Activated CD4-positive, alpha-beta memory T cell treated with anti-CD3 and anti-CD28 coated beads for 36 hours (primary cell): ENCODE data around the gene SH3BP2. TPM values are rescaled to one million over a fixed set of nuclear protein-coding genes. Genes with fewer than 3 reads are reported as not detected.

ENCODE experiments used
- CTCF ChIA-PET: fragments of 350-600 bp; sonication (Branson Sonifier 250); formaldehyde crosslinking; loops from one replicate; lab custom pipeline; 2021; ENCODE audit warnings: antibody characterized with exemption, inconsistent platforms; lab: Charles Lee
- POLR2A ChIA-PET: fragments of 350-600 bp; sonication (Branson Sonifier 250); formaldehyde crosslinking; loops from one replicate; lab custom pipeline; 2021; ENCODE audit warnings: antibody characterized with exemption; lab: Charles Lee
- DNase-seq: peaks from one replicate; pipeline ENCODE4 v3.0.0-alpha.2; 2020
- H3K27ac Mint-ChIP-seq: one replicate; pipeline ENCODE4 v1.8.0; 2021; ENCODE audit warnings: mixed read lengths
- H3K27me3 Mint-ChIP-seq: one replicate; pipeline ENCODE4 v1.8.0; 2021; ENCODE audit warnings: mixed read lengths
- H3K36me3 Mint-ChIP-seq: one replicate; pipeline ENCODE4 v1.8.0; 2021; ENCODE audit warnings: mixed read lengths
- H3K4me1 Mint-ChIP-seq: one replicate; pipeline ENCODE4 v1.8.0; 2021; ENCODE audit warnings: low read depth, mixed read lengths
- H3K4me3 Mint-ChIP-seq: one replicate; pipeline ENCODE4 v1.8.0; 2021; ENCODE audit warnings: mild to moderate bottlenecking, mixed read lengths
- H3K9me3 Mint-ChIP-seq: one replicate; pipeline ENCODE4 v1.8.0; 2021; ENCODE audit warnings: mixed read lengths
- intact Hi-C: fragments of 100-400 bp; cut with micrococcal nuclease; formaldehyde crosslinking; loops from one replicate; pipeline ENCODE4 v1.15.1; 2023
- total RNA-seq, 2 experiments: library from RNA; stranded (reverse); gene quantifications; one replicate each; pipeline ENCODE4 v1.2.3, GENCODE V29; 2021

The SH3BP2 gene
- total RNA-seq, 2 experiments from 2014 or later: 55.9 to 62.8 TPM

DNA sequence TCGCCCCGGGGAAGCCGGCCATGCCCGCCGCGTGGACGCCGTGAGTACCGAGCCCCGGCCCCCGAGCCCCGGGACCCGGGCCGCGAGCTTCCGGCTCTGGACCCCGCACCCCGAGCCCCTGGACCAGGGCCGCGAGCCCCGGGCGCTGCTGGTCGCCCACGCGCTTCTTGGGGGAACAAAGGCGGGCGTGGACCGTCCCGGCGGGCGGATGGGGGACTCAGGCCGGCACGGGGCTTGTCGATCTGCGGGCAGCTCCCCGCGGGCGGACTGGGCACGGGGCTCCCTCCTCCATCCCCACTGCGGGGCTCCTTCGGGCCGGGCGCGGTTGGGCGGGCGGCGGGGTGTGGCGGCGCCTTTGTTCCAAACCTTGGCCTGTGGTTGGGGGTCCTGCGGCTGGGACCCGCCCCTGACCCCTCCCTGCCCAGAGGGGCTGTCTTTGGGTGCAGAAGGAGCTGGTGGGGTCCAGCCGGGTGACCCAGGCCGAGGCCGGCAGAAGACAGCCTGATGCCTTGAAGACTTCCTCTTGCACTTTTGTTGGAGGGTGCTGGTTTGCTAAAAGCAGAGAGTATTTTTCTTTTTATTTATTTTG, 25.6 kb downstream of the SH3BP2 start:
- H3K36me3 Mint-ChIP-seq: peaks cover 19% of the 10 kb centered on the region
- H3K4me3 Mint-ChIP-seq: peak overlapping the region; percentile 48
- intact Hi-C loops: no loop called here
- DNase-seq: no peak
- peaks cover 45% of the 10 kb centered on the region for H3K4me1 Mint-ChIP-seq
- no peak overlapping the region for H3K27ac Mint-ChIP-seq
- CTCF ChIA-PET: interaction anchor here (0.5 to 1.8 kb wide), 4 partner anchors 55 to 174 kb away, joined by 3 to 5 read pairs (median 4); no protein-coding TSS in a partner anchor
- POLR2A ChIA-PET: interaction anchor here (1.3 kb wide), 1 partner anchor 19 kb away, joined by 3 read pairs; no protein-coding TSS in a partner anchor
- H3K9me3 Mint-ChIP-seq: peaks cover 2% of the 10 kb centered on the region
- H3K27me3 Mint-ChIP-seq: no peaks in the 10 kb centered on the region

DNA sequence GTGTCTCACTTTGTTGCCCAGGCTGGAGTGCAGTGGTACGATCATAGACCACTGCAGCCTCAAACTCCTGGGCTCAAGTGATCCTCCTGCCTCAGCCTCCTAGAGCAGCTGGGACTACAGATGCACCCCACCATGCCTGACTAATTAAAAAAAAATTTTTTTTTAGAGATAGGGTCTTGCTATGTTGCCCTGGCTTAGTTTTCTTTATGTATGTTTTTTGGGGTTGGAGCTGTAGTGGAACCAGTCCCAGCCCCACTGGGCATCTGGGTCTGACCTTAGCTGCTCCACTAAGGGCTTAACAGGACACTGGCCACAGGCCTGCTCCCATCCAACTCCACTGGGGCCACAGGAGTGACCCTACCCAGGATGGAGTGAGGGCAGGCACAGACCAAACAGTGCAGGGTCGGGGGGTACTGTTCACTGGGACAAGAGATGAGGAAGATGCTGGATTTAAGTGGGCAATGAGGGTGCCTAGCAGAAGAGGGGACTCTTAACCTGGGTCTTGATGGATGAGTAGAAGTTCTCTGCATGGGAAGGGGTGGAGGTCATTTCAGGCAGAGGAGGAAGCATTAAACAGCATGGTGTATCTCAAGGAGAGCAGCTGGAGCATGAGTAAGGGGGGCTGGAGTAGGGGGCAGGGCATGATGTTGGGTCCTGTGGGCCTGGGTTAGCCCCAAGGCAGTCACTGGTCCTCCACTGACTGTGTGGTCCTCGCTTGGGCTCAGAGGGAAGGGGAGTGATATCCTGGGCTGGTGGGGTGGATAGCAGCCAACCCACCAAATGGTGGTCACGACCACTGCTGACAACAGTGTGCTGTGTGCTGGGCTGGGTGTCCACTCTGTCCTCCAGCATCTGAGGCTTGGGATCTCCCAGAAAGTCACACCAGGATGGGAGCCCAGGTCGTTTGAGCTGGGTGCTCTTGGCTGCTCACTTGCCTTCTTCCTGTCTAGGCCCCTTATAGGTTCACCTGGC, 26.6 kb downstream of the SH3BP2 start:
- no peak overlapping the region for H3K27ac Mint-ChIP-seq
- H3K27me3 Mint-ChIP-seq: no peaks in the 10 kb centered on the region
- H3K4me1 Mint-ChIP-seq: peaks cover 34% of the 10 kb centered on the region
- ChIA-PET CTCF (interaction anchor here (1.1 to 1.8 kb wide), 2 partner anchors 56 to 135 kb away, joined by 4 to 5 read pairs; no protein-coding TSS in a partner anchor), POLR2A (interaction anchor here (0.6 kb wide), 1 partner anchor 54 kb away, joined by 3 read pairs; no protein-coding TSS in a partner anchor)
- no peak overlapping the region for H3K4me3 Mint-ChIP-seq
- no peak for DNase-seq
- peaks cover 20% of the 10 kb centered on the region for H3K36me3 Mint-ChIP-seq
- intact Hi-C loops: no loop called here
- peaks cover 2% of the 10 kb centered on the region for H3K9me3 Mint-ChIP-seq

DNA sequence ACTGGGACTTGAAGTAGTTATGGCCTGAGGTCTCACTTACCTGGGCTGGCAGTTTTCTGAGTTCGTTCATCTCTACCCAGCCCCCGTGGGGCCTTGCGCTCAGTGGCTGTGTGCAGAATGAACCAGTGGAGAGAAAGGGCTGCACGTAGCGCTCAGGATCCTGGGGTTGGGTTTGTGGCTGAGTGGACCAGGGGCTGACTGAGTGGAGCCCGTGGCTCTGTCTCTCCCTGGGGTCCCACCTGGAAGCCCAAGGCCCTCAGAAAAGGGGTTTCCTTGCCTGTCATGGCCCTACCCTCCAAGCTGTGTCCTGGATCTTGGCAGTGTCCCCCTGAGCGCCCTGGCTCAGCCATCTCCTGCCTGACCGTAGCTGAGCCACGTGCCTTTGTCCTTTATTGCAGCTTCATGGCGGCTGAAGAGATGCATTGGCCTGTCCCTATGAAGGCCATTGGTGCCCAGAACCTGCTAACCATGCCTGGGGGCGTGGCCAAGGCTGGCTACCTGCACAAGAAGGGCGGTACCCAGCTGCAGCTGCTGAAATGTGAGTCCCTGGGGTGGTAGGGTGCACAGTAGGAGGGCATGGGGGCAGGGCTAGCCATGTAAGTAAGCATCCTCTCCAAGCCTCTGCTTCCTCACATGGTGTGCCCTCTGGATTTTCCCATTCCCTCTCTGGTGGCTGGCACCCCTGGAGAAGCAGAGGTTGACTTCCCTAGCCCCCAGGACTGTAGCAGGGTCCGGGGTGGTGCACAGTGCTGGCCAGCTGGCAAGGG, 27.5 kb downstream of the SH3BP2 start:
- Mint-ChIP-seq H3K9me3 (peaks cover 2% of the 10 kb centered on the region), H3K27me3 (no peaks in the 10 kb centered on the region)

DNA sequence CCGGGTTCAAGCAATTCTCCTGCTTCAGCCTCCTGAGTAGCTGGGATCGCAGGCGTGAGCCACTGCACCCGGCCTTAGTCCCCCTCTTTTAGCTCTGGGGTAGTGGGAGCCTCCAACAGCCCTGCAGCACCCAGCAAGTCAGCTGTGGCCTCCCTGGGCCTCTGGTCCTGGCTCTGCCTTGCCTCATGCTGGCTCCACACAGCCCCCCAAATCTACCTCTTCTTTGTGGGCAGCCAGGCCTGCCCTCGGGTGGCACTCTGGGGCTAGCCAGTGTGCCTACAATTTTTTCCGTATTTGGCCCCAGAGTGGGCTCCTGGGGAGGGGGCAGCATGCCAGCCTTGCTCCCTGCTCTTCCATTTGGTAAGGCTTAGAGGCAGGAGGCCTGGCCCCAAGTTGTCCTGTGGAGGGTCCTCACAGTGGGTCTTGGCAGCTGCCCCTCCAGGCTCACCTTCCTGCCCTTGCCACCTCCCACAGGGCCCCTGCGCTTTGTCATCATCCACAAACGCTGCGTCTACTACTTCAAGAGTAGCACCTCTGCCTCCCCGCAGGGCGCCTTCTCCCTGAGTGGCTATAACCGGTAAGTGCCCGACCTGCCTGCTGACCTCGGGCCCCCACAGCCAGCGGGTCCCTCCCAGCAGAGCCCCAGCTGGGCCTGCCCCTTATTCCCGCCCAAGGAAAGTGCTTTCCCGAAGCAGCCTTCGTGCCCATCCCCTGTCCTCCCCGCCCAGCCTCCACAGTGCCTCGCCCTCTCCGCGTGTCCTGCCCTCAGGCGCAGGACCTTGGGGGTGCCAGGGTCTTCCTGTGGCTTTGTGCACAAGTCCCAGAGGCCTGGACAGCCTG, 29.8 kb downstream of the SH3BP2 start:
- H3K4me3 Mint-ChIP-seq: no peak overlapping the region
- DNase-seq: no peak
- H3K27me3 Mint-ChIP-seq: no peaks in the 10 kb centered on the region
- ChIA-PET CTCF (interaction anchor here (0.6 to 1.2 kb wide), 2 partner anchors 10 to 58 kb away, joined by 3 to 4 read pairs; no protein-coding TSS in a partner anchor), POLR2A (no interaction called here)
- no peaks in the 10 kb centered on the region for H3K9me3 Mint-ChIP-seq
- H3K36me3 Mint-ChIP-seq: peaks cover 25% of the 10 kb centered on the region
- H3K27ac Mint-ChIP-seq: no peak overlapping the region
- intact Hi-C loops: no loop called here
- H3K4me1 Mint-ChIP-seq: peaks cover 8% of the 10 kb centered on the region

More for the DNA sequence above, 27.5 kb downstream of the SH3BP2 start:
- ChIA-PET CTCF (interaction anchor here (1.0 kb wide), 1 partner anchor 7 kb away, joined by 3 read pairs; no protein-coding TSS in a partner anchor), POLR2A (no interaction called here)
- no peak for DNase-seq
- Mint-ChIP-seq H3K4me3 (no peak overlapping the region), H3K27ac (no peak overlapping the region), H3K36me3 (peaks cover 23% of the 10 kb centered on the region), H3K4me1 (peaks cover 27% of the 10 kb centered on the region)
- intact Hi-C loops: no loop called here

- peaks cover 7% of the 10 kb centered on the region for H3K4me1 Mint-ChIP-seq
- ChIA-PET POLR2A (no interaction called here), CTCF (interaction anchor here (1.2 kb wide), 1 partner anchor 10 kb away, joined by 3 read pairs; no protein-coding TSS in a partner anchor)
- H3K9me3 Mint-ChIP-seq: no peaks in the 10 kb centered on the region
- no peak overlapping the region for H3K27ac Mint-ChIP-seq
- DNase-seq: no peak
- peaks cover 25% of the 10 kb centered on the region for H3K36me3 Mint-ChIP-seq
- H3K27me3 Mint-ChIP-seq: no peaks in the 10 kb centered on the region
- H3K4me3 Mint-ChIP-seq: no peak overlapping the region
- intact Hi-C loops: no loop called here
Measured at GRCh38 chr4:2823301-2823670, 30.4 kb downstream of the SH3BP2 start.

DNA sequence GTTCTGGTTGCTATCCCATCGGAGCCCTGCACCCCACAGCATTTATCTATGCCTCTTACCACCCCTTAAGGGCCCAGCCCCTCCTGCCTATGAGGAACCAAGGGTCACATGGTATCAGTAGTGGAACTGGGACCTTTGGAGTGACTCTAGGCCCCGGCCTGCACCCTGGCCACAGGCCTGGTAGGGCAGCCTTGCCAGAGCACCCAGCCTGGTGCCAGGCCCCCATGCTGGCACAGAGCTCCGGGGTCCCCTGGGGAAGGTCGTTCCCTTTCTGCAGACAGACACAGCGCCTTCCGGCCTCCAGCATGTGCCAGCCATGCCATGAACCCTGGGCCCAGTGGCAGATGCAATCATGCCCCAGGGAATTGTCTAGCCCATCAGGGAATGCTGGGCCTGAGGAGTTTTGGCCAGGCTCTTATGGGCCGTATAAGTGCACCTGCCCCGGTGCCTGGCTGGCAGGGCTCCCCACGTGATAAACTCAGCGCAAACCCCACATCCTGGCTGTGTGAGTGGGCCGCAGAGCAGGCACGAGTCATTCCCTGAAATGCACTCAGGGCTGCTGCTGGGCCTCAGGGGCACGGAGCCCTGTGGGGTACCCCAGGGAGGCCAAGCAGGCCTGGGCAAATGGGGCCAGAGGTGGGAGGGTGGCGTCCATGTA, 30.9 kb downstream of the SH3BP2 start:
- intact Hi-C loops: no loop called here
- Mint-ChIP-seq H3K27me3 (no peaks in the 10 kb centered on the region), H3K4me1 (peaks cover 7% of the 10 kb centered on the region), H3K4me3 (no peak overlapping the region), H3K36me3 (peaks cover 29% of the 10 kb centered on the region), H3K9me3 (no peaks in the 10 kb centered on the region), H3K27ac (no peak overlapping the region)
- CTCF ChIA-PET: interaction anchor here (1.2 kb wide), 1 partner anchor 11 kb away, joined by 3 read pairs; no protein-coding TSS in a partner anchor
- POLR2A ChIA-PET: no interaction called here
- DNase-seq: no peak

DNA sequence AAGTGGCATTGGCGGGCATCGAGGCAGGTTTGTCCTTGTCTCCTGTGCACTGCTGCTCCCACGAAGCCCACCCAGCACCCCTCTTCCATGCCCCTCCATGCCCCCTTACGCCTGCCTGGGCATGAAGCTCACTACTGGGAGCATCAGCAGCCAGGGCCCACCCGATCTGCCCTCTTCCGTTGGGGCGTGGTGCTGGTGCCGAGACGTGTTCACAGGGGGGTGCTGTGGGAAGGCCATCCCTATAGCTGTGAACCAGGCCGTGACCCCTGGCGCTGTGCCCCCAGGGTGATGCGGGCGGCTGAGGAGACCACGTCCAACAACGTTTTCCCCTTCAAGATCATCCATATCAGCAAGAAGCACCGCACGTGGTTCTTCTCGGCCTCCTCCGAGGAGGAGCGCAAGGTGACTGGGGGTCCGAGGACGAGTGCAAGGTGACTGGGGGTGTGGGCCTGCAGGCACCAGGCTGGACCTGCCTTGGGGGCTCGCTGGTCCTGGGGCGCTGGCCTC, 31.5 kb downstream of the SH3BP2 start:
- CTCF ChIA-PET: no interaction called here
- POLR2A ChIA-PET: no interaction called here
- no peak for DNase-seq
- no peaks in the 10 kb centered on the region for H3K27me3 Mint-ChIP-seq
- no peak overlapping the region for H3K27ac Mint-ChIP-seq
- no peak overlapping the region for H3K4me3 Mint-ChIP-seq
- H3K9me3 Mint-ChIP-seq: no peaks in the 10 kb centered on the region
- H3K4me1 Mint-ChIP-seq: peaks cover 5% of the 10 kb centered on the region
- peaks cover 30% of the 10 kb centered on the region for H3K36me3 Mint-ChIP-seq
- intact Hi-C loops: no loop called here

GRCh38 chr4:2824836-2825381, 32.0 kb downstream of the SH3BP2 start:
- Mint-ChIP-seq H3K36me3 (peaks cover 30% of the 10 kb centered on the region), H3K4me3 (no peak overlapping the region), H3K4me1 (peaks cover under 1% of the 10 kb centered on the region), H3K9me3 (no peaks in the 10 kb centered on the region), H3K27me3 (no peaks in the 10 kb centered on the region), H3K27ac (no peak overlapping the region)
- ChIA-PET POLR2A (no interaction called here), CTCF (no interaction called here)
- intact Hi-C loops: no loop called here
- DNase-seq: no peak

DNA sequence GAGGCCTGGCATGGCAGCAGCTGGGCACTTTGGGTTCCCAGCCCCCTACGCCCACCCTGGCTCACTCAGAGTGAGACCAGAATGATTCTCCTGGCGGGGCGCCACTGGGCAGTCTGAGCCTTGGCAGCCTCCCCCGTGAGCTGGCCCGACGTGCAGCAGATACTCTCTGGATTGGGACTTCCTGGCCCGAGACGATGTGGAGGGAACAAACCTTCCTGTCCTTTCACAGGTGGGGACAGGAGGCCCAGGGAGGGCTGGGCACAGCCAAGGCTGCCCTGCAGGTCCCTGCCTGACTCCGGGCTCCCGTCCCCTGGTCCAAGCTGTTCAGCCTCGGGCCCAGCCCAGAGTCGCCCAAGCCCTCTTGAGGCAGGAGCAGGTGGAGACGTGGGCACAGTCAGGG, 32.9 kb downstream of the SH3BP2 start:
- DNase-seq: no peak
- Mint-ChIP-seq H3K9me3 (no peaks in the 10 kb centered on the region), H3K4me3 (no peak overlapping the region), H3K27me3 (no peaks in the 10 kb centered on the region), H3K4me1 (no peaks in the 10 kb centered on the region), H3K27ac (peak overlapping the region; percentile 30), H3K36me3 (peaks cover 30% of the 10 kb centered on the region)
- ChIA-PET POLR2A (no interaction called here), CTCF (no interaction called here)
- intact Hi-C loops: no loop called here

GRCh38 chr4:2827071-2827873, 34.4 kb downstream of the SH3BP2 start:
- H3K27me3 Mint-ChIP-seq: no peaks in the 10 kb centered on the region
- ChIA-PET CTCF (no interaction called here), POLR2A (no interaction called here)
- no peak overlapping the region for H3K27ac Mint-ChIP-seq
- intact Hi-C loops: no loop called here
- no peaks in the 10 kb centered on the region for H3K9me3 Mint-ChIP-seq
- H3K36me3 Mint-ChIP-seq: peaks cover 32% of the 10 kb centered on the region
- DNase-seq: no peak
- no peaks in the 10 kb centered on the region for H3K4me1 Mint-ChIP-seq
- no peak overlapping the region for H3K4me3 Mint-ChIP-seq
